ENCODE data around the gene NEK5. TPM values are rescaled to one million over a fixed set of nuclear protein-coding genes. Genes with fewer than 3 reads are reported as not detected.

Gene NEK5
- total RNA-seq, 1 donor from 2014 or later = 0.25 TPM

GRCh38 chr13:52006523-52007245 is 122.2 kb downstream of the NEK5 start:
- no peak overlapping the region for H3K4me3 ChIP-seq
- no peak overlapping the region for H3K27ac ChIP-seq (replicated peaks)
- no peak for TF ChIP-seq CTCF (IDR thresholded peaks at IDR 0.05; ENCODE audit: borderline replicate concordance)
- no peaks in the 10 kb centered on the region for H3K9me3 ChIP-seq (replicated peaks)
- H3K27me3 ChIP-seq (ENCODE audit: low read depth) = no peaks in the 10 kb centered on the region
- peaks cover 20% of the 10 kb centered on the region for H3K4me1 ChIP-seq
- intact Hi-C loops (cut with micrococcal nuclease) = no loop called here
- no peaks in the 10 kb centered on the region for H3K36me3 ChIP-seq
- no peak for DNase-seq

DNA sequence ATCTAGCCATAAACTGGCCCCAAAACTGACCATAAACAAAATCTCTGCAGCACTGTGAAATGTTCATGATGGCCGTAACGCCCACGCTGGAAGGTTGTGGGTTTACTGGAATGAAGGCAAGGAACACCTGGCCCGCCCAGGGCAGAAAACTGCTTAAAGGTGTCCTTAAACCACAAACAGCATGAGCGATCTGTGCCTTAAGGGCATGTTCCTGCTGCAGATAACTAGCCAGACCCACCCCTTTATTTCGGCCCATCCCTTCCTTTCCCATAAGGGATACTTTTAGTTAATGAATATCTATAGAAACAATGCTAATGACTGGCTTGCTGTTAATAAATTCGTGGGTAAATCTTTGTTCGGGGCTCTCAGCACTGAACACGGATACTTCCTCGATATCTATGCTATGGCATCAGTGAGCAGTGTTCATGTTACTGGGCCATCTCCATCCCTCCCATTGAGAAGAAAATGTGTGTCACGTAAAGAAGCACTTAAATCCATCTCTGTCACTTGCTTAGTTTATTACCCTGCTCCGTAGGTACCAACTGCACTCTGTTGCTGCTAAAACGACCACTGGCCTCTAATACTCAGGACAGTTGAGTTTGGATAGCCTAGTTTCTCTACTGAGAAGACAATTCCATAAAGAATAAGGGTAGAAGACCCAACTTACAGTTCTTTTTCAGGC is 122.9 kb downstream of the NEK5 start:
- Histone ChIP-seq H3K27ac (replicated peaks) (no peak overlapping the region), H3K4me3 (no peak overlapping the region), H3K36me3 (no peaks in the 10 kb centered on the region), H3K4me1 (peaks cover 13% of the 10 kb centered on the region), H3K27me3 (ENCODE audit: low read depth) (no peaks in the 10 kb centered on the region), H3K9me3 (replicated peaks) (no peaks in the 10 kb centered on the region)
- no peak for DNase-seq
- intact Hi-C loops (cut with micrococcal nuclease) = no loop called here
- no peak for TF ChIP-seq CTCF (IDR thresholded peaks at IDR 0.05; ENCODE audit: borderline replicate concordance)

- intact Hi-C loops (cut with micrococcal nuclease) = loop anchor here (5.0 kb wide), 1 partner anchor 123 kb away; the partner anchor contains the start of gene NEK5
Observed at GRCh38 chr13:52004511-52005170, 124.2 kb downstream of the NEK5 start.

DNA sequence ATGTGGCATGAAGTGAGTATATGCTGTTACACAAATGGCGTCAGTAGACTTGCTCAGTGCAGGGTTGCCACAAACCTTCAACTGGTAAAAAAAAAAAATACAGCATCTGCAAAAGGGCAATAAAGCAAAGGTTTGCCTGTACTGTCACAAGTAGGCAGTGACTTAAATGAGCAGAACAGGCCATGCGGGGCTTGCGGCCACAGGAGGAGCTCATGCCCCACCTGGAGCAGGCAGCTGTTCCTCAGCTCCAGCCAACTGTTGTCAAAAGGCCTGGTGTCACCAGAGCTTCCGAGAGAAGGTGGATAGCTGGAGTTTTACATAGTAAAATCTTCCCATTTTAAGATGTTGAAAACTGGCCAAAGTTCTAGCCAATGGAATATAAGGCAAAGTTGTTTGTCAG is 125.3 kb downstream of the NEK5 start:
- intact Hi-C loops (cut with micrococcal nuclease) = loop anchor here (5.0 kb wide), 1 partner anchor 124 kb away; the partner anchor contains the start of gene NEK5
- Histone ChIP-seq H3K27me3 (ENCODE audit: low read depth) (no peaks in the 10 kb centered on the region), H3K9me3 (replicated peaks) (no peaks in the 10 kb centered on the region), H3K4me1 (peaks cover 18% of the 10 kb centered on the region), H3K36me3 (no peaks in the 10 kb centered on the region), H3K27ac (replicated peaks) (no peak overlapping the region), H3K4me3 (no peak overlapping the region)
- no peak for DNase-seq
- no peak for TF ChIP-seq CTCF (IDR thresholded peaks at IDR 0.05; ENCODE audit: borderline replicate concordance)

More at GRCh38 chr13:52004511-52005170, 124.2 kb downstream of the NEK5 start:
- no peak for DNase-seq
- no peak for TF ChIP-seq CTCF (IDR thresholded peaks at IDR 0.05; ENCODE audit: borderline replicate concordance)
- no peaks in the 10 kb centered on the region for H3K27me3 ChIP-seq (ENCODE audit: low read depth)
- no peak overlapping the region for H3K27ac ChIP-seq (replicated peaks)
- H3K36me3 ChIP-seq = no peaks in the 10 kb centered on the region
- no peak overlapping the region for H3K4me3 ChIP-seq
- peaks cover 7% of the 10 kb centered on the region for H3K4me1 ChIP-seq
- H3K9me3 ChIP-seq (replicated peaks) = no peaks in the 10 kb centered on the region

DNA sequence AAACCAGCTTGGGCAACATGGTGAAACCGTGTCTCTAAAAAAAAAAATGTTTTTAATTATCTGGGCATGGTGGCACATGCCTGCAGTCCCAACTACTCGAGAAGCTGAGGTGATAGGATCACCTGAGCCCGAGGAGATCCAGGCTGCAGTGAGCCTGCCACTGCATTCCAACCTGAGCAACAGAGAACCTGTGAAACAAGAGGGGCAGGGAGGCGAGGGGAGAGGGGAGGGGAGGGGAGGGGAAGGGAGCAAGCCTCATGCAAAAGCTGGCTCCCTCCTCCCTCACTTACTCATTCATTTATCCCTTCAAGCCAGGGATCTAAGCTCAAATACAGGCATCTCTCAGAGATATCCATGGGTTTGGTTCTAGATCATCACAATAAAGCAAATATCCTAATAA is 126.5 kb downstream of the NEK5 start:
- Histone ChIP-seq H3K4me1 (peaks cover 20% of the 10 kb centered on the region), H3K9me3 (replicated peaks) (no peaks in the 10 kb centered on the region), H3K4me3 (no peak overlapping the region), H3K36me3 (no peaks in the 10 kb centered on the region), H3K27me3 (ENCODE audit: low read depth) (no peaks in the 10 kb centered on the region), H3K27ac (replicated peaks) (no peak overlapping the region)
- intact Hi-C loops (cut with micrococcal nuclease) = loop anchor here (5.0 kb wide), 1 partner anchor 125 kb away; the partner anchor contains the start of gene NEK5
- TF ChIP-seq CTCF (IDR thresholded peaks at IDR 0.05; ENCODE audit: borderline replicate concordance) = no peak
- no peak for DNase-seq
